IMR-90 (cell line): ENCODE measurements around the gene ITK. TPM values are rescaled to one million over a fixed set of nuclear protein-coding genes. Genes with fewer than 3 reads are reported as not detected.

Experiments
- ATAC-seq: fragments of 200-7000 bp; cut with Tn5 transposase; 2 replicates; pipeline ENCODE4 v1.9.1; 2020; ENCODE audit warnings: low read depth, mild to moderate bottlenecking, moderate library complexity
- BruUV-seq: library from RNA; stranded (reverse); fragments of 400-500 nt; replicated peaks from 2 replicates; lab custom pipeline; 2021; lab: Mats Ljungman, UMichigan
- CTCF ChIA-PET: fragments of 300-600 bp; formaldehyde crosslinking; extraction: SDS; loops from one replicate; lab custom pipeline; 2021; ENCODE audit warnings: antibody characterized with exemption; lab: Yijun Ruan, JAX
- POLR2A ChIA-PET: fragments of 300-600 bp; sonication (Branson Sonifier 250); formaldehyde crosslinking; loops from one replicate; lab custom pipeline; 2022; ENCODE audit warnings: antibody characterized with exemption; ENCODE audit not compliant: unreplicated experiment; lab: Charles Lee
- DNase-seq: peaks from one replicate; pipeline ENCODE4 v3.0.0; 2013
- H2AFZ ChIP-seq: replicated peaks from 2 replicates; pipeline ENCODE3; 2013; ENCODE audit warnings: low read length, mild to moderate bottlenecking; ENCODE audit not compliant: poor library complexity
- H2AK5ac ChIP-seq: 2 replicates; pipeline ENCODE4 v1.6.1; 2013; ENCODE audit warnings: low read depth, low read length, inconsistent platforms
- H2AK9ac ChIP-seq: replicated peaks from 2 replicates; pipeline ENCODE3; 2013; ENCODE audit warnings: mild to moderate bottlenecking, low read depth, low read length, moderate library complexity; ENCODE audit not compliant: poor library complexity
- H2BK120ac ChIP-seq: 2 replicates; pipeline ENCODE4 v1.6.1; 2013; ENCODE audit warnings: low read depth, low read length, inconsistent platforms
- H2BK15ac ChIP-seq: 3 replicates; pipeline ENCODE4 v1.6.1; 2013; ENCODE audit warnings: low read depth, low read length, inconsistent platforms
- H2BK20ac ChIP-seq: 2 replicates; pipeline ENCODE4 v1.6.1; 2013; ENCODE audit warnings: low read depth, mild to moderate bottlenecking, inconsistent platforms, low read length, moderate library complexity
- H2BK5ac ChIP-seq: 2 replicates; pipeline ENCODE4 v1.6.1; 2013; ENCODE audit warnings: mild to moderate bottlenecking, low read depth, low read length, inconsistent platforms; ENCODE audit not compliant: poor library complexity, severe bottlenecking
- H3K14ac ChIP-seq: replicated peaks from 2 replicates; pipeline ENCODE4 v1.6.1; 2013; ENCODE audit warnings: low read depth, low read length, inconsistent platforms
- H3K18ac ChIP-seq: 2 replicates; pipeline ENCODE4 v1.6.1; 2013; ENCODE audit warnings: low read depth, low read length, control low read depth
- H3K23ac ChIP-seq: 2 replicates; pipeline ENCODE4 v1.6.1; 2013; ENCODE audit warnings: low read depth, low read length, inconsistent platforms
- H3K27ac ChIP-seq: 2 replicates; pipeline ENCODE4 v1.5.1; 2013; ENCODE audit warnings: mild to moderate bottlenecking, control low read depth, low read length; ENCODE audit not compliant: insufficient read depth
- H3K27me3 ChIP-seq: 2 replicates; pipeline ENCODE4 v1.6.1; 2013; ENCODE audit warnings: low read length; ENCODE audit not compliant: control insufficient read depth, insufficient read depth
- H3K36me3 ChIP-seq: 2 replicates; pipeline ENCODE4 v1.6.1; 2013; ENCODE audit warnings: low read length, mixed read lengths; ENCODE audit not compliant: control insufficient read depth, insufficient read depth
- H3K4ac ChIP-seq: 2 replicates; pipeline ENCODE4 v1.6.1; 2013; ENCODE audit warnings: low read depth, low read length, inconsistent platforms
- H3K4me1 ChIP-seq: 2 replicates; pipeline ENCODE4 v1.6.1; 2013; ENCODE audit warnings: low read length, mixed read lengths; ENCODE audit not compliant: control insufficient read depth, insufficient read depth
- H3K4me2 ChIP-seq: 2 replicates; pipeline ENCODE4 v1.6.1; 2013; ENCODE audit warnings: low read depth, mild to moderate bottlenecking, control low read depth, low read length, moderate library complexity
- H3K4me3 ChIP-seq: 2 replicates; pipeline ENCODE4 v1.5.1; 2013; ENCODE audit warnings: low read depth, mild to moderate bottlenecking, control low read depth, low read length, moderate library complexity; ENCODE audit not compliant: insufficient read depth
- H3K56ac ChIP-seq: 2 replicates; pipeline ENCODE4 v1.6.1; 2013; ENCODE audit warnings: low read length, inconsistent platforms; ENCODE audit not compliant: insufficient read depth; ENCODE audit errors: extremely low read depth
- H3K79me1 ChIP-seq, 2 experiments: 2 replicates each; pipeline ENCODE4 v1.6.1; 2013; ENCODE audit warnings: low read length in 2 of 2, inconsistent platforms in 1 of 2, low read depth in 1 of 2
- H3K9ac ChIP-seq: 2 replicates; pipeline ENCODE4 v1.6.1; 2013; ENCODE audit warnings: low read depth, low read length, control low read depth
- H3K9me1 ChIP-seq: 2 replicates; pipeline ENCODE4 v1.6.1; 2013; ENCODE audit warnings: low read length, inconsistent platforms; ENCODE audit not compliant: insufficient read depth
- H3K9me3 ChIP-seq: 2 replicates; pipeline ENCODE4 v1.6.1; 2013; ENCODE audit warnings: low read length; ENCODE audit not compliant: control insufficient read depth, insufficient read depth
- H4K20me1 ChIP-seq: 2 replicates; pipeline ENCODE4 v1.6.1; 2013; ENCODE audit warnings: low read length, inconsistent platforms; ENCODE audit not compliant: insufficient read depth
- H4K5ac ChIP-seq: 2 replicates; pipeline ENCODE4 v1.6.1; 2013; ENCODE audit warnings: mild to moderate bottlenecking, low read depth, low read length, control low read depth
- H4K8ac ChIP-seq, 2 experiments: 2 replicates each; pipeline ENCODE4 v1.6.1; 2013; ENCODE audit warnings: low read depth in 2 of 2, low read length in 2 of 2, control low read depth in 1 of 2, inconsistent platforms in 1 of 2
- H4K91ac ChIP-seq: 2 replicates; pipeline ENCODE4 v1.6.1; 2013; ENCODE audit warnings: low read depth, low read length, inconsistent platforms; ENCODE audit not compliant: insufficient read depth
- BHLHE40 ChIP-seq: fragments of 150-350 bp; IDR thresholded peaks from 2 replicates; pipeline ENCODE4 v1.6.1; 2016; ENCODE audit warnings: mild to moderate bottlenecking, low read depth, low read length
- CEBPB ChIP-seq: IDR thresholded peaks from 2 replicates; pipeline ENCODE4 v1.6.1; 2012; ENCODE audit warnings: low read depth, low read length, improper control_type of control experiment
- CHD1 ChIP-seq: IDR thresholded peaks from 2 replicates; pipeline ENCODE4 v1.6.1; 2012; ENCODE audit warnings: low read depth, low read length, improper control_type of control experiment
- CTCF ChIP-seq: conservative IDR thresholded peaks from 2 replicates; pipeline ENCODE4 v1.5.1; 2012; ENCODE audit warnings: mild to moderate bottlenecking, low read depth, low read length, improper control_type of control experiment
- FOS ChIP-seq: fragments of 150-350 bp; IDR thresholded peaks from 2 replicates; pipeline ENCODE4 v1.6.1; 2016; ENCODE audit warnings: low read depth, low read length
- MAFK ChIP-seq: IDR thresholded peaks from 2 replicates; pipeline ENCODE4 v1.6.1; 2012; ENCODE audit warnings: low read depth, low read length, improper control_type of control experiment
- MAZ ChIP-seq: IDR thresholded peaks from 2 replicates; pipeline ENCODE4 v1.6.1; 2012; ENCODE audit warnings: low read depth, mild to moderate bottlenecking, low read length, improper control_type of control experiment, moderate library complexity, borderline replicate concordance
- NFE2L2 ChIP-seq: fragments of 150-350 bp; IDR thresholded peaks from 2 replicates; pipeline ENCODE4 v1.6.1; 2016; ENCODE audit warnings: low read depth, mild to moderate bottlenecking, low read length
- POLR2A ChIP-seq: IDR thresholded peaks from 2 replicates; pipeline ENCODE4 v1.6.1; 2012; ENCODE audit warnings: mild to moderate bottlenecking, low read depth, low read length
- RAD21 ChIP-seq: IDR thresholded peaks from 2 replicates; pipeline ENCODE4 v1.6.1; 2012; ENCODE audit warnings: low read length, improper control_type of control experiment
- RCOR1 ChIP-seq: IDR thresholded peaks from 2 replicates; pipeline ENCODE4 v1.6.1; 2012; ENCODE audit warnings: mild to moderate bottlenecking, low read length, improper control_type of control experiment; ENCODE audit not compliant: insufficient replicate concordance
- SMC3 ChIP-seq: fragments of 150-350 bp; IDR thresholded peaks from 2 replicates; pipeline ENCODE4 v1.6.1; 2016; ENCODE audit warnings: low read depth, mild to moderate bottlenecking, antibody characterized with exemption, low read length, moderate library complexity
- USF2 ChIP-seq: fragments of 150-350 bp; IDR thresholded peaks from 2 replicates; pipeline ENCODE4 v1.6.1; 2017; ENCODE audit warnings: mild to moderate bottlenecking, antibody characterized with exemption, low read length, low read depth
- WGBS, 2 experiments: methylation state at CpG; one replicate each; pipeline versions ENCODE4 v1.1.5 to v1.1.7; 2013; ENCODE audit warnings: missing lambda C conversion rate in 2 of 2; ENCODE audit not compliant: insufficient read length in 1 of 2; ENCODE audit errors: extremely low coverage in 2 of 2; 5-methylcytosine and 5-hydroxymethylcytosine counted together
- dilution Hi-C: fragments of 300-500 bp; cut with HindIII; formaldehyde crosslinking; loops from one replicate; pipeline ENCODE4 v1.14.3; 2018; ENCODE audit warnings: low sequenced_read_pairs; ENCODE audit not compliant: unreplicated experiment
- in situ Hi-C: fragments of 300-500 bp; cut with MboI; formaldehyde crosslinking; loops from 3 replicates; pipeline ENCODE4 v1.14.3; 2019; ENCODE audit warnings: low sequenced_read_pairs, inconsistent platforms, mixed read lengths
- intact Hi-C: fragments of 100-400 bp; cut with micrococcal nuclease; formaldehyde crosslinking; loops from 2 replicates; pipeline ENCODE4 v1.10.0; 2022
- polyA plus RNA-seq, 3 experiments: library from polyadenylated mRNA; depleted of rRNA; stranded (reverse); fragments of >200 nt; gene quantifications; 2 replicates each; pipeline ENCODE4 v1.2.3, GENCODE V29; 2012; ENCODE audit warnings: low replicate concordance in 1 of 3
- total RNA-seq: library from RNA; depleted of rRNA; stranded (reverse); fragments of >200 nt; gene quantifications from 2 replicates; pipeline ENCODE4 v1.2.3, GENCODE V29; 2012
- TF ChIP-seq, protein P1 (sequence below): fragments of 150-350 bp; IDR thresholded peaks from 2 replicates; pipeline ENCODE4 v1.6.1; 2016; ENCODE audit warnings: low read depth, mild to moderate bottlenecking, low read length, moderate library complexity, borderline replicate concordance

ITK gene
- total and polyA plus RNA-seq, 2 of the 4 experiments (the other 2 are of a cell fraction): not detected

DNA sequence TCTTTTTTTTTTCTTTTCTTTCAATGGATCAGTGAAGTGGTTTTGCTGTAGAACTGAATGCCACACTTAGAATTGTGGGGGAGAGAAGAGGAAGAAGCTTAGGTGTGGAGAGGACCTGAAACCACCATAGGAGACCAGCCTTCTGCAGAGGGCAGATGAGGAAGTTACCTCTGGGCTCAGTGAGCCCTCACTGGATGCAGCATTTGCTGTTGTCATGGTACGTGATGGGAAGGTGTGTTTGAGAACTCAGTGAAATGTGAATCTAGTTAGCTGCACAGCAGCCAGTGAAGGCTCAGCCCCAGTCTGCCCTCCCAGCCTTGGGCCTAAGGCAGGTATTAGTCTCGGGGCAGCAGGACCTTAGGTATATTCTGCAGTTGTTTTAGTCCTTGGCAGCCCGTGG is 102.8 kb downstream of the ITK start:
- DNase-seq: no peak
- Histone ChIP-seq H3K9me1 (0 out of 2 replicates have a peak, but pooled peaks cover 3% of the 10 kb centered on the region), H3K27me3 (peaks cover 1% of the 10 kb centered on the region), H3K36me3 (peaks cover 2% of the 10 kb centered on the region), H3K9me3 (no peaks in the 10 kb centered on the region), H4K20me1 (no peaks in the 10 kb centered on the region), H2BK20ac (no peak overlapping the region), H4K91ac (no peak overlapping the region), H2AFZ (no peak overlapping the region), H3K4me1 (no peaks in the 10 kb centered on the region), H4K5ac (no peak overlapping the region), H4K8ac (no peak overlapping the region), H2BK120ac (no peak overlapping the region), H3K23ac (no peak overlapping the region), H3K56ac (no peak overlapping the region), H3K14ac (no peak overlapping the region), H2AK9ac (no peak overlapping the region), H3K4me3 (no peak overlapping the region), H3K27ac (no peak overlapping the region), H3K18ac (no peak overlapping the region), H3K9ac (no peak overlapping the region), H2BK15ac (no peak overlapping the region), H3K4me2 (no peak overlapping the region), H3K4ac (no peak overlapping the region), H2BK5ac (no peak overlapping the region), H2AK5ac (no peak overlapping the region), H3K79me1 (no peaks in the 10 kb centered on the region)
- ATAC-seq: no peak
- in situ Hi-C loops (no loop called here), dilution Hi-C loops (no loop called here), intact Hi-C loops (no loop called here)
- no CpG with 5 or more reads among the region's 3 CpGs for WGBS, 2 experiments
- CTCF ChIA-PET: no interaction called here
- no TSS peak for BruUV-seq
- POLR2A ChIA-PET: no interaction called here
- no peak for TF ChIP-seq CEBPB
- TF ChIP-seq MAZ: no peak
- TF ChIP-seq, protein P1, sequence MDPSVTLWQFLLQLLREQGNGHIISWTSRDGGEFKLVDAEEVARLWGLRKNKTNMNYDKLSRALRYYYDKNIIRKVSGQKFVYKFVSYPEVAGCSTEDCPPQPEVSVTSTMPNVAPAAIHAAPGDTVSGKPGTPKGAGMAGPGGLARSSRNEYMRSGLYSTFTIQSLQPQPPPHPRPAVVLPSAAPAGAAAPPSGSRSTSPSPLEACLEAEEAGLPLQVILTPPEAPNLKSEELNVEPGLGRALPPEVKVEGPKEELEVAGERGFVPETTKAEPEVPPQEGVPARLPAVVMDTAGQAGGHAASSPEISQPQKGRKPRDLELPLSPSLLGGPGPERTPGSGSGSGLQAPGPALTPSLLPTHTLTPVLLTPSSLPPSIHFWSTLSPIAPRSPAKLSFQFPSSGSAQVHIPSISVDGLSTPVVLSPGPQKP: no peak
- TF ChIP-seq USF2: no peak
- no peak for TF ChIP-seq CHD1
- no peak for TF ChIP-seq BHLHE40
- TF ChIP-seq RCOR1: no peak
- TF ChIP-seq CTCF: no peak
- no peak for TF ChIP-seq MAFK
- no peak for TF ChIP-seq NFE2L2
- no peak for TF ChIP-seq POLR2A
- no peak for TF ChIP-seq SMC3
- no peak for TF ChIP-seq FOS
- TF ChIP-seq RAD21: no peak
